Inflammatory macrophage treated with lipopolysaccharide for 4 hours (primary cell): ENCODE measurements around the gene PREX1.

Source experiments
- DNase-seq: peaks from one replicate; pipeline ENCODE4 v3.0.0-alpha.2; 2020

Gene PREX1

DNA sequence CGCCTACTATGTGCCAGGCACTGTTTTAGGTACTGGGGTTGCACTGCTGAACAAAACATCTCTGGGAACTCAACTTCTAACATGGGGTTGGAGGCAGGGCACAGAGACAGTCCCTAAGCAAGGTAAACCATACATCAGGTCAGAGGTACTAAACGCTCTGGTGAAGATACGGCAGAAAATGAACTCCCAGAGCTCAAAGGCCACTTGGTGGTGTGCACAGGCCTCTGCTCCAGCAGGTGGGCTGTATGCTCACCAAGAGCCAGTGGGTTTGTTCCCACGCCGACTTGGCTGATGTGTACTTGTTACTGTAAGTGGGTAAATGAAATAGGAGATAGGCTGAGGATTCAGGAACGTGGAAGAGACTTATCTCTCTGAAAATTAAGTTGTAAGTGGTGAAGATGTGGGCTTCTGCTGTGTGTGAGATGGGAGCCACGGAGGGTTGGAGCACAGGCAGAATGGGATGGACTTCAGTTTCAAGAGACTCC, 133.4 kb downstream of the PREX1 start:
- no peak for DNase-seq

DNA sequence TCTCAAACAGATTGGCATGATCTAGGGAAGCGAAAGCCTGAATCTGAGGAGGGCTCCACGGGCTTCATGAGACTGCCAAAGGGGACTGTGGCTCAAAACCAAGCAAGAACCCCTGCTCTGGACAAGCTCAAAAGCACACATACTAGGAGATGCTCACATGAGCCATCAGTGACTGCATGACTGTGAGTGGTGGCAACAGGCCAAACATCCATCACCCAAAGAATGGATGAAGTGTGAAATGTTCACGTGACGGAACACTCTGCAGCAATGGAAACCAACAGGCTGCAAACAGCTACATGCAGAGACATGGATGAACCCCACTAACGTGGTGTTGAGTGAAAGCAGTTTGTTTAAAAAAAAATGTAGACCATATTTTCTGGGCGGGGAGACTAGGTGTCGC, 136.3 kb downstream of the PREX1 start:
- DNase-seq, result no peak

DNA sequence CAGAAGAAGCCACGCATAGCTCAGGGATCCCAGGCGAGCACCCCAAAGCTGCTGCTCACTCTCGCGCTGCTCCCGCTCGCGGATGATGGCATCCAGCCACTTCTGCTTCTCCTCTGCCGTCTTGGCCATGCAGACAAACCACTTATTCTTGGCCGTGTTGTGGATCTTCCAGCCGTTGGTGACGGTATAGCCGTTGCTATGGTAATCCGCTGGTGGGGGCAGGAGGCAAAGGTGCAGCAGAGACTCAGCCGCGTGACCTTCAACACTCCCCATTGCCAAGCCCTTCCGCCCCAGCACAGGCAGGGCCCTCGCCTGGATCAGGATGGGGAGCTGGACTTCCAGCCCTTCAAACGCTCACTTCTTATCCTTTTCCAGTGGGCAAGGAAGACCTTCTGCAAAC, 136.9 kb downstream of the PREX1 start:
- no peak for DNase-seq

DNA sequence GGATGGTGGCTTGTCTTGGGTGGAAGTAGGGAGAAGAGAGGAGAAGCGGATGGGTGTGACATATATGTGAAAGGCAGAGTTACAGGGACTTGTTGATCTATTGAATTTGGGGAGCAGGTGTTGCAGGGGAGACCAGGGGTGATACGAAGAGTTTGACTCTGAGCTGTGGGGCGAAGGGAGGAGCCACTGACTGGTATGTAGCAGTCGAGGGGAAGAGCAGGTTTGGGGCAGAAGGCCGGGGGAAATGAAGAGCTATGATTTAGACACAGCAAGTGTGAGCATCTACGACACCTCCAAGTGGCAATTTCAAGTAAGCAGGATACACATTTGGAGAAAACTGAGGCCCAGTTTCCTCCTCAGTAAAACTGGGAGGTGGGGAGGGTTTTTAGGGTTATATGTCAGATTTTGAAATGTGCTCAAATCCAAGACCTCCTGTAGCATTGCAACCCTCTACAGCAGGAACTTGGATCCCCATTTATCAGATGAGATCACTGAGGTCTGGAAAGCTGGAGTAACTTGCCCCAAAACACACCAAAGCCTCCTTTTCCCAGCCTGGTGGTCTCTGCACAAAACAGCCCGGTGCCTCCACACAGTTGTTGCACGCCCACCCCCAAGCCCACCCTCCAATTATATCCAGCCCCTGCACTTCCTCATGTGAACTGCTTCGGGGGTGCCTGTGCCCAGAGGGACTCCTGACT, 137.8 kb downstream of the PREX1 start:
- no peak for DNase-seq

DNA sequence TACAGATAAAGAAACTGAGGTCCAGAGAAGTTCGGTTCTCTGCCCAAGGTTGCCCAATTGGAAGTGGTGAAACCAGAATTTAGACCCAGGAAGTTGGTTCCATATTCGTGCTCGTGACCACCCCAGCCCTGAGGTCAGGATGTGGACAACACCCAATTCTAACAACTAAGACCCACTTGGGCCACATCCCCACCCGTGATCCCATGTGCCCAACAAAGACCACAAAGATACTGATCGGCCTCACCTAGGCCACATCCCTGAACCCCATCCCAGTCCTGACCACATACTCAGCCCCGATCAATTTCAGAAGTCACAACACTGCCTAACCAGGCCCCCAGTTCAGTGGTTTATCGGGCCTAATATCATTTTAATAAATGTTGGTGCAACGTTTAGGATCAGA, 138.4 kb downstream of the PREX1 start:
- DNase-seq, result no peak

DNA sequence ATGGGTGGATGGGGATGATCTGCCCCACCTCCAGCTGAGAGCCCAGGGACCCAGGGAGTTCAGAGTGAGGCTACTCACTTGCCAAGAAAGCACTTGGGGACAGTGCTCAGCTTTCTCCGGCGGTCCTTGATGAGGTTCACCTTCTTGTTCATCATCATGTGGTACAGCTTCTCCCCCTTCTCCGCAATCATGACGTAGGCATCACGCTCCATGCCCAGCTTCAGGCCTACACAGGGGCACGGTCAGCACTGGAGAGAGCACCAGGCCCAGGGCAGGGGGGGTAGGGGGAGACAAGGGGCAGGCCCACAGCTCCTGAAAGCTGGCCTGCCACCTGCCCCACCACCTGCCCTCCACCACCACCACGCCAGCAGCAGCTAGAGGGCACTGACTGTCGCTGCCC, 139.2 kb downstream of the PREX1 start:
- DNase-seq, result no peak

DNA sequence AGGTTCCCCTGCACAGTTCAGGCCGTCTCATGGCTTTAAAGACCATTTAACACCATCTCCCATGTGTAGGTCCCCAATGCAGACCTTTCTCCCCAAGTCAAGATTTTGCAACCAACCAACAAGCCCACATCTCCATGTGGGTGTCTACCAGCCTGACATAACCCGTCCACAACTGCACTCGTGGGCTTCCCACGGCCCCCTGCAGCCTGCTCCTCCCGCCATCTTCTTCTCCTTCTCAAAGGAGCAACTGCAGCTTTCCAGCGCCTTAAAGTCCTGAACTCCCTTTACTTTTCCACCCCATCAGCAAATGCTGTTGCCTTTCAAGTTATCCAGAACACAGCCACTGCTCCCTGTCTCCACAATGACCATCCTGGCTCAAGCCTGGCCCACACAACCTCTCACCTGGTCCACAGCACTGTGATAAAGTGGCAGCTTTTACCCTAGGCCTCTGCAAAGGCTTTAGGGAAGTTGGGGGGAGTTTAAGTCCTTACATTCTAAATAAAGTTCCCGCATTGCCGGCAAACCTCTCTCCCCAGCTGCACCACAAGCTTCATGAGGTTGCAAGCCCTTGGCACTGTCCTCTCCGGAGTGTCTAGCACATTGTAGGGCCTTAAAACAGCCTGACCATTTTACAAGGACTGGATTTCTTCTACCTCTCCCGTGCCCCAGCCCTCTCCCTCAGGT, 140.5 kb downstream of the PREX1 start:
- no peak for DNase-seq

DNA sequence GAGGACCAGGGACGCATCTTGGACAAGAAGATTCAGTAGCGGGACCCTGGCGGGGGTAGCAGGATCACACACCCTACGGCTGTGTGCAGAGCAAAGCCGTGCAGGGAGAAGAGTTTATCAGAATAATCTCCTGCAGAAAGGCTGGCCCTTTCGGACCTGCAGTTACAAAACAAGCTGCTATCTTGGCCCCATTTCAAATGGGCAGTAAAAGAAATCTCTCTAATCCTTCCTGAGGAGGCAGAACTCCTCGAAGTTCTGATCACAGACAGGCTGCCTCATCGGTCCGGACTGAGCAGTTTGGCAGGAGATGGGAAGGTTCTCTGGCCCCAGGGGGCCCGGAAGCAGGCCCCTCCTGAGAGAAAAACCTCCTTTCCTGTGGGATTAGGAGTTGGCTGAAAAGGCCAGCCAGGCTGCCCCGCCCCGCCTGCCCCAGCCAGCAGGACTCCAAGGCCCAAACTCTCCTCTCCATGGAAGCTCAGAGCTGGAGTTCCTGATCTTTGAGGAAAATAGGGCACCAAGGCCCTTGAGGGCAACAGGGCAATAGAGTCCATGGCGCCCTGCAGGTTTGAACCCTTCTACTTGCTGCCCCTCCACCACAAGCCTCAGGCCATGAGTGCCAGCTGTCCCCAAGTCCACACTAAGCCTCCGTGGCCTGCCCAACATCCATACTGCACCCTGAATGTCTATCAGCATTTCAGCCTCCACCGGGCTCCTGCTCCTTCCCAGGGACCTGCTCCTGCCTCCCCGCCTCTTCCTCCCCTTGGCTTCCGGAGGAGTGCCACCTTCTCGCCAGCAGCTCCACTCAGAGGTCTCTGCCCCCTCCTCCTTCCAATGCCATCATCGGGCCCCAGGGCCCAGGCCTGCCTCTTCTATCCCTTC, 141.3 kb downstream of the PREX1 start:
- no peak for DNase-seq

DNA sequence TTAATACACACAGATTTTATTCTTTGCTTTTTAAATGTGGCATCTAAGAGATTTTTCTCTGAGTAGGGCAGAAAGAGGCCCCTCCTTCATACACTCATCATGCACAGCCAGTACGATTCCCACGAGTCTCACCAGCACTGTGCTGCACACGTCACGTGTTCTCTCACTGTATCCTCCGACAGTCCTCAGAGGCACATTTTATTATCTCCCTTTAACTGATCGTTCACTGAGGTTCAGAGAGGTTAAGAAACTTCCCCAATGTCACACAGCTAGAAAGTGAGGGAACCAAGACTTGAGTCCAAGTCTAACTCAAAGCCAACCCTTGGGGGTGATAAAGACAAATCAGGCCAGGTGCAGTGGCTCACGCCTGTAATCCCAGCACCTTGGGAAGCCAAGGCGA, 142.5 kb downstream of the PREX1 start:
- DNase-seq, result no peak

DNA sequence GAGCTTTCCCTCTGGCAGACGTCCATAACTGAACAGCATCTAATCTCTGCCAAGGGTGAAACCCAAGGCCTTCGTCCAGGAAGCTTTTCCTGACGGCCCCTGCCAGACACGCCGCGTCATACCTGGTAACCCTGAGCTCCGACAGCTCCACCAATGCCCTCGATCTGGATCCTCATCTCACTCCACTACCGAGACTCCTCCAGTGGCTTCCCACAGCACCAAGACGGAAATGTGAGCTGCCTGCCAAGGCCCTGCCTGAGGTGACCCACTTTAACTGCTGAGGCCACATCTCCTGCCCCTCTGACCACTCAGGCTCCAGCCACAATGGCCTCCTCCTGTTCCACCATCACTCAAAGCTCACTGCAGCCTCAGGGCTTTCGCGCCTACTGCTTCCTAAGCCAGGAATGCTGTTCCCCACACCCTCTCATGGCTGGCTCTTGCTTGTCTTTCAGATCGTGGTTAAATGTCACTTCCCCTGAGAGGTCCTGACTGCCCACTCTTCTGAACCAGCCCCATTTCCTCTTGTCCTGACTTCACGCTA, 143.2 kb downstream of the PREX1 start:
- DNase-seq, result peak; percentile 43

DNA sequence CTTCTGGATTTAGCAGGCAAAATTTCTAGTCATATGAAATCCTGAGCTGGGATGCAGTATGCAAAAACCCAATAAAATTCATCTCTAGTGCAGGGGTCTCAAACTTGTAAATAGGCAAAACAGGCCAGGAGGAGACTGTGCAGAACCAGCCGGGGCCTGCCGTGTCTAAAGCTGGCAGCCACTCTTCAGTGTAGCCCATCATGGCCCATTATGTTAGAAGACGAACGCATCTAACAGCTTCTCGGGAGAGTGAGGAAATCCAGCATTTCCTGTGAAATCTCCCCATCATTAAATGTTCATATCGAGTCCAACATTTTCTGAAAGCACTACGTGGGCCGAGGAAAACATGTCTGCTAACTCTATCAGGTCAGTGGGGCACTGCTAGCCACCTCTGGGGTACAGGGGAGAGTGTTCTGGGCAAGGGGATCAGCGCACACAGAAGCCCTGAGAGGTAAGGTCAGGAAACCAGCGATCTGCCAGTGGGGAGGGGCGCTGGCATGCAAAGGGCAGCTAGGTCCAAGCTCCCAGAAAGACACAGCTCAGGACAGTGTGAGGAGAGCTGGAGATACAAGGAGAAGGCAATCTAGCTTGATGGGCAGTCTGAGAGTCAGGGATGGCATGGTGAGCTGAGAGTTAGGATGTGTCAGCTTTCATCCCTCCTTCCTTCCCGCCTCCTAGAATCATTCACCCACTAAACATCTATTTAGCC, 144.2 kb downstream of the PREX1 start:
- DNase-seq, result no peak

DNA sequence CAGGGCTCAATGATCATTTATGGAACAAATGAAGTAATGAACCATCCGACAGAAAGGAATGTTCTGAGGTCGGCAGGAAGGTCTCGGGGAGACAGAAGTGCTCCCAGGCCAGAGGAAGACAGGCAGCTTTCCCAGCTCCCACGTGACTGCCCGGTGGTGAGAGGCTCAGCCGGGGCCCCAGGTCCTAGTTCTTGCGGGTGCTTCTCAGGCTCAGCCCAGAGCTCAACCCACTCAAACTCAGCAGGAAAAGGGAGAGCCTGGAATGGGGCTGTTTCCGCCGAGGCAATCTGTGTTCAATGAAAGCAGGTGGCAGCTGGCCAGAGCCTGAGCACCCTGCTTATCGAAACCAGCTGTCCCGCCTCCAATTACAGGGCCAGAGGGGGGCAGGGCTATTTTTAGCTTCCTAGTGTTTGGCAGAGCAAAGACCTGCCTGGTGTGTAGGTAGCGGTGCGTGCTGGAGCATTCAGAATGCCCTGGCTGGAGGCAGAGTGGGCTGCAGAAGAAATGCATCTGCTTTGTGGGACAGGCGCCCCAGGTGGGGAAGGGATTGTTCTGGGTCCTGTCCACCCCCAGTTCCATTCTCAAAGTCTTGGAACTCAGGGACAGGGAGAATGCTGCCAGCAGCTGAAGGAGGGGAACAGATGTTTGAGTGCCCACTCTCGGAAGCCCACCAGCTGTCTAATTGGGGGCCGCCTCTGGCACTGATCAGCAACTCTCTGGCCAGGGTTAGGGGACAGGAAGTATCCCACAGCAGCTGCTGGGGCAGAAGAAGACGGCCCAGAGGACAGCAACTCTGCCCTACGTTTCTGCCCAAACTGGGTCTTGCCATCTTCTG, 145.1 kb downstream of the PREX1 start:
- no peak for DNase-seq

DNA sequence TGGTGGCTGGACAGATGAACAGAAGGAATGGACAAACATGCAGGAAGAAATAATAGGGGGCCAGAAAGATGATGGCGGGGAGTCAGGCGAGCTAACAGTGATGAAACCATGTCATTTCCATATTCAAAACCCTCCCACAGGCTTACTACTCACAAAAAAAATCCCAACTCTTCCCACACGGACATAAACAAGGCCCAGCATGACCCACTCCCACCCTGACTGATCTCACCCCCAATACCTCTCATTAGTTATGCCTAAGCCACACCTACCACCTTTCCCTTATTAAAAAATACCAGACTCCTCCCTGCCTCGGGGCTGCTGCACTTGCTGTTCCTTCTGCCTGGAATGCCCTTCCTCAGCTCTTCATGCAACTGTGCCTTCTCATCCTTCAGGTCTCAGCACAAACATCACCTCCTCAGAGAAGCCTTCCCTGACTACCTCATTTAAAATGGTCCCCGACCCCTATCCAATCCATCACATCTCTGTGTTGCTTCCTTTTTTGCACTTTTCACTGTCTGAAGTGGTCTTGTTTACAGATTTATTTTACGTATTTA, 145.8 kb downstream of the PREX1 start:
- peak; percentile 18 for DNase-seq

DNA sequence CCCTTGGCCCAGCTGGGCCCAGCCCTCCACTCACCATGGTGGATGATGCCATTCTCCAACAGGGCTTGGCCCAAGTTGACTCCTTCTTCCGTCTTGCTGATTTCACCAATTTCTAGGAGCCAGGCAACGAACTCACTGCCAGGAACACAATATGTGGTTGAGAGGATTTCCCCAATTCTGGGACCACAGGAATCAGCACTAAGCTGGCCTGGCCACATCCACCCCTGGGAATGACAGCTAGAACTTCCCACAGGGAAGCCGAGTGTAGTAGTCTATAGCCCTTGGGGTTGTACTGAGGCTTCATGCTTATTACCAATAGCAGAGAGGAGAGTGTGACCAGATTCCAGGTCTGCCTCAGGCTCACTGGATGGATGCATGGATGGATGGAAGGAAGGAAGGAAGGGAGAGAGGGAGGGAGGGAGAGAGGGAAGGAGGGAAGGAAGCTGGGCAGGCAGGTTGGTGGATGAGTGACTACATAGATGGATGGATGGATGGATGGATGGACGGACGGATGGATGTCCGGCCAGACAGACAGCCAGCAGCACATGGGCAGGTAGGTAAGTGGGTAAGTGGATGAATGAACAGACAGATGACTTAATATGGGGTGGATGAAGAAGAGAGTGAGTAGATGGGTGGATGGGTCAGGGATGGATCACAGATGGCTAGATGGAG, 146.5 kb downstream of the PREX1 start:
- DNase-seq, result no peak

DNA sequence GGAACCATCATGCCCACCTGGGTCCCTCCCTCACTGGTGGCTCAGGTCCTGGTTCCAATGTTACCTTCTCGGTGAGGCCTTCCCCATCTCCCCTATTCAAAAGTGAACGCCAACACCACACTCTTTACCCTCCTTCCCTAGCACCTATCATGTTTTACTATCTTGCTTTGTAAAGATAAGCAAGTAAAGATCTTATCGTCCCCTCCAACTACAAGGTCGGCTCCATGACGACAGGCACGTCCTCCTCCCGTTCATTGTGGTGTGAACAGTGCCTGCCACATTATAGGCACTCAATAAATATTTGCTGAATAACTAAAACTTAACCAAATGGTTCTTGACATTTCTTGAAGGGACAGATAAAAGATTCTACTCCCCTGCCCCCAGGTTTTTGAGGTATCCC, 147.1 kb downstream of the PREX1 start:
- no peak for DNase-seq

DNA sequence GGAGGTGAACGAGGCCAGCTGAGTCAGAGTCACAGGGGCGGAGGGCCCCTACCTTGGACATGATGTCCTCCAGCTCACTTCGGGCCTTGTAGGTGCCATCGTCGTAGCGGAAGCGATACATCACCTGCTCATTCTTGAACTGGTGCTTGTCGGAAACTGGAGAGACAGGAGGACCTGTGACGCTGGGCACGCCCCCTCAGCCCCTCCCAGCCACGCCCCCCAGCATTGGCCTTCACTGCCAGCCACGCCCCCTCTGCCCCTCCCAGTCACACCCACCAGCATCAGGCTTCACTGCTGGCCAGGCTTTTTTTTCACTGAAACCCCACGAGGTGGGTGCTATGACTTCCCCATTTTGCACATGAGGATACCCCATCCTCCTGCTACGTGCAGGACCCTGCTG, 148.2 kb downstream of the PREX1 start:
- no peak for DNase-seq

DNA sequence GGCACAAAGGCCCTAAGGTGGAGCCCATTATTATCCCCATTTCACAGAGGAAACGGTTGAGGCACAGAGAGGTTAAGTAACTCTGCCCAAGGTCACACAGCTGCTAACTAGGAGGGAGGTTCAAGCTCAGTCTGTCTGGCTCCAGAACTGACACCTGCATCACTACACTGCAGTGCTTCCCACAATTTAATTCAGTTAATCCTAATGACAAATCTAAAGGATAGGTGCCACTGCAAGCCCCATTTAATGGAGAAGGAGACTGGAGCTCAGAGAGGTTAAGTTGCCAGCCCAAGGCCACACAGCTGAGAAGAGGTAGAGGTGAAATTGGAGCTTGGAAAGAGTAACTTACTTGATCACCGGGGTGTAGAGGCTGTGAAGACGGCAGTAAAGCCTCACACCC, 148.8 kb downstream of the PREX1 start:
- DNase-seq, result no peak

DNA sequence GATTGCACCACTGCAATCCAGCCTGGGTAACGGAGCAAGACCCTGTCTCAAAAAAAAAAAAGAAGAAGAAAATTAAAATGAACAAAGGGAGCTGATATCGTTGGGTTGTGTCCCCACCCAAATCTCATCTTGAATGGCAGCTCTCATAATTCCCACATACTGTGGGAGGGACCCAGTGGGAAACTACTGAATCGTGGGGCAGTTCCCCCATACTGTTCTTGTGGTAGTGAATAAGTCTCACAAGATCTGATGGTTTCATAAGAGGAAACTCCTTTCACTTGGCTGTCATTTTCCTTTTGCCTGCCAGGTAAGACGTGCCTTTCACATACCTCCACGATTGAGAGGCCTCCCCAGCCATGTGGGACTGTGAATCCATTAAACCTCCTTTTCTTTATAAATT, 149.4 kb downstream of the PREX1 start:
- peak; percentile 26 for DNase-seq

DNA sequence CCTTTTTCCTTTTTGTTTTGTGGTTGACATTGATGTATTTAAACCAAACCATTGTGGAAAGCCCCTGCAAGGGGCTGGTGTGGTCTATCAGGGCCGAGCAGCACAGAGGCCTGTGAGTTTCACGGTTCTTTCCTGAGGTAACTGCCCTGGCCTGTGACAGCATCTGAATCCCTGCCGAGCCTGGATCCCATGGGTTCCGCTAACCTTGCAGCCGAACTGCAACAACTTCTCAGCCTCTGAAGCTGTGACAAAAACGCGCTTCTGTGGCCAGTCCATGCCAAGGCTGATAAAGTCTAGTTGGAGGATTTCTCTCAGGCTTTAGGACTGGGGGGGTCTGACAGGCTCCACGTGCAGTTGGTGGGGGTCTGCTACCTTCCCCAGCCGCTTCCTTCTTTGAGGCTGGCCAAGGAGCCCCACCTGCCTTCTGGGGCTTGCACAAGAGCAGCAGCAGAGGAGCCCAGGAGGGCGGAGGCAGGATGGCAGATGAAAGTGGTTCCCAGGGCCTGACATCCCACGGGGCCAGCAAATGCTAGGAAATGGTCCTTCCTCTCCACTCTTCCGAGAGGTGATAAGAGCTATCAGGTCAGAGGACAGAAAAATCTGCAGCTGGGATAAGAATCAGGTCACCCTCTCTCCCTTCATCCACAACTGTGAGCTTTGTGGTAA, 150.9 kb downstream of the PREX1 start:
- no peak for DNase-seq

DNA sequence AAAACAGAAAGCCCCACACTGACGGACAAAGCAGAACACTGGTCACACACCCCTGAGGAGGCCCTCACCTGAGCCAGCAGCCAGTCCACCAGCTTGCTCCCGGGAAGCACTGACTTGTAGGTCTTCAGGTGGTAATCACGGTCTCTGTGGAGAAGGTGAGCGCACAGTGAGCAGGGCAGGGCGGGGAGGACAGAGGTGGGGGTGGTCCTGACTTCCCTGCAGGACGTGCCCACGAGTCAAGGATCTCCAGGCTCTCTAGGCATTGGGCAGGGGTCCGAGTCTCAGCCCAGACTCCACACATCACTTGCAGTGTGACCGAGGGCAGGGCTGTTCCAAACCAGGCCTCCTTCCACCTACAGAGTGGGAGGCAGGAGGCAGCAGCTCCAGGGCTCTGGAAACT, 151.7 kb downstream of the PREX1 start:
- DNase-seq, result no peak
